Measurements from ENCODE around the gene THAP7. TPM values are rescaled to one million over a fixed set of nuclear protein-coding genes. Genes with fewer than 3 reads are reported as not detected.
A peak's percentile ranks its signal among the peaks of the same experiment; 100 is the strongest.

The THAP7 gene
- total RNA-seq, 1 experiment from 2014 or later, result 24.6 TPM

GRCh38 chr22:20959578-20960461 lies 42.1 kb downstream of the THAP7 start:
- Histone ChIP-seq H4K91ac (ENCODE audit: insufficient read length, low read depth, low read length) (no peak overlapping the region), H3K79me1 (ENCODE audit: insufficient read depth, low read depth, low read length, poor library complexity, severe bottlenecking) (no peaks in the 10 kb centered on the region), H2AFZ (ENCODE audit: low read length) (no peak overlapping the region), H3K23ac (ENCODE audit: insufficient read length, low read depth, low read length) (no peak overlapping the region), H2AK5ac (ENCODE audit: insufficient read length, low read length) (no peak overlapping the region), H2BK5ac (ENCODE audit: insufficient read length, low read length) (no peak overlapping the region), H3K23me2 (ENCODE audit: insufficient read length, low read depth, low read length, poor library complexity, severe bottlenecking) (peaks cover 4% of the 10 kb centered on the region), H3K27ac (ENCODE audit: insufficient read length, low read depth, low read length) (no peak overlapping the region), H3K4ac (ENCODE audit: low read depth, low read length) (no peak overlapping the region), H3K4me1 (ENCODE audit: insufficient read depth, low read length) (no peaks in the 10 kb centered on the region), H3K4me2 (ENCODE audit: insufficient read depth, insufficient read length, low read length) (no peak overlapping the region), H3K9me3 (ENCODE audit: control insufficient read depth, low read depth, low read length) (no peaks in the 10 kb centered on the region), H3K14ac (ENCODE audit: insufficient read depth, low read length) (no peak overlapping the region), H3K9ac (ENCODE audit: extremely low read depth, insufficient read length, low read length) (no peak overlapping the region), H3K79me2 (ENCODE audit: insufficient read depth, low read length) (no peaks in the 10 kb centered on the region), H3K56ac (ENCODE audit: insufficient read length, low read depth, low read length) (no peak overlapping the region), H4K5ac (ENCODE audit: insufficient read length, low read depth, low read length) (no peak overlapping the region), H4K20me1 (ENCODE audit: control insufficient read depth, insufficient read depth, insufficient read length) (no peaks in the 10 kb centered on the region), H2BK15ac (ENCODE audit: low read depth, low read length) (no peak overlapping the region), H3T11ph (ENCODE audit: low read length) (no peak overlapping the region), H3K18ac (ENCODE audit: insufficient read length, low read depth, low read length) (no peak overlapping the region), H2BK120ac (ENCODE audit: low read depth, low read length, poor library complexity, severe bottlenecking) (no peak overlapping the region), H2BK12ac (ENCODE audit: insufficient read length, low read depth, low read length) (no peak overlapping the region), H2BK20ac (ENCODE audit: low read depth, low read length, poor library complexity, severe bottlenecking) (no peak overlapping the region), H3K27me3 (ENCODE audit: insufficient read depth, low read length) (peaks cover 14% of the 10 kb centered on the region; the same call in 1 of the 2 replicates), H4K8ac (replicated peaks; ENCODE audit: insufficient read length, low read depth, low read length) (no peak overlapping the region)
- Mint-ChIP-seq H3K27ac (no peak overlapping the region), H3K9me3 (no peaks in the 10 kb centered on the region), H3K4me1 (peaks cover 14 to 19% of the 10 kb centered on the region in 2 experiments), H3K36me3 (ENCODE audit: insufficient read depth in 1 of 3, low read depth in 3 of 3) (no peaks in the 10 kb centered on the region), H3K4me3 (peak overlapping the region in 1 of 2 experiments; percentile 3; a peak in 2 of 5 replicates), H3K27me3 (ENCODE audit: low read depth) (peaks cover 52% of the 10 kb centered on the region)
- TF ChIP-seq CTCF (conservative IDR thresholded peaks at IDR 0.05), result no peak
- WGBS (ENCODE audit: extremely low coverage, insufficient read length, low lambda C conversion rate), result no CpG with 5 or more reads among the region's 20 CpGs
- no peak for DNase-seq

Data from H9 (cell line).